H1 (cell line): ENCODE data around the gene NELFCD. TPM values are rescaled to one million over a fixed set of nuclear protein-coding genes. Genes with fewer than 3 reads are reported as not detected.

Experiments
- ATF3 ChIP-seq: IDR thresholded peaks from 2 replicates; pipeline ENCODE4 v1.6.1; 2011; ENCODE audit warnings: low read depth, mild to moderate bottlenecking, low read length; ENCODE audit not compliant: insufficient read depth
- CBX5 ChIP-seq: fragments of 300-800, 300-1000 bp; sonication (generic); IDR thresholded peaks from 2 replicates; pipeline ENCODE4 v1.7.1; 2016; ENCODE audit warnings: antibody characterized with exemption, low read length, low read depth
- CHD7 ChIP-seq: fragments of 300-600 bp; sonication (generic); IDR thresholded peaks from 2 replicates; pipeline ENCODE4 v1.7.1; 2012; ENCODE audit warnings: low read length, moderate library complexity, mild to moderate bottlenecking, inconsistent platforms; ENCODE audit not compliant: insufficient replicate concordance
- CTBP2 ChIP-seq: IDR thresholded peaks from 2 replicates; pipeline ENCODE4 v1.7.0; 2011; ENCODE audit warnings: borderline replicate concordance, mild to moderate bottlenecking, moderate library complexity, mixed read lengths, low read length; ENCODE audit not compliant: insufficient read depth, insufficient read length
- CTCF ChIP-seq, 3 experiments: IDR thresholded peaks; 1 replicate in 2 of 3; 2 replicates in 1 of 3; pipeline versions ENCODE4 v1.5.1 to v1.6.1; 2011; ENCODE audit warnings: low read length in 3 of 3, mild to moderate bottlenecking in 3 of 3, inconsistent platforms in 2 of 3, low read depth in 1 of 3, moderate library complexity in 1 of 3; ENCODE audit not compliant: insufficient read depth in 1 of 3; ENCODE audit errors: control extremely low read depth in 1 of 3
- RFX5 ChIP-seq: IDR thresholded peaks from 2 replicates; pipeline ENCODE4 v1.6.1; 2011; ENCODE audit warnings: low read depth, low read length, improper control_type of control experiment, borderline replicate concordance
- SIRT6 ChIP-seq: IDR thresholded peaks from one replicate; pipeline ENCODE4 v1.7.1; 2012; ENCODE audit warnings: low read length, inconsistent platforms
- SIX5 ChIP-seq: IDR thresholded peaks from 2 replicates; pipeline ENCODE4 v1.6.1; 2011; ENCODE audit warnings: mild to moderate bottlenecking, low read depth, low read length
- SRF ChIP-seq: IDR thresholded peaks from 2 replicates; pipeline ENCODE4 v1.6.1; 2011; ENCODE audit warnings: mild to moderate bottlenecking, low read depth, low read length, moderate library complexity
- polyA plus RNA-seq, 7 experiments: library from polyadenylated mRNA; depleted of rRNA in 3 of 7; stranded (reverse) in 5 of 7; unstranded in 2 of 7; fragments of >200 nt in 5 of 7; fragments of 200-250 nt in 2 of 7; gene quantifications; 1 replicate in 5 of 7; 2 replicates in 1 of 7; 4 replicates in 1 of 7; pipeline versions ENCODE4 v1.2.1 to v1.2.3, GENCODE V29; 2011 to 2013; ENCODE audit warnings: missing spikeins in 2 of 7, mixed read lengths in 2 of 7
- total RNA-seq: library from RNA; stranded (reverse); fragmentation: NEBNext Ultra II Directional; extraction: Animal tissue kit (Norgen Biotek cat#: 25700); gene quantifications from 2 replicates; pipeline ENCODE4 v1.2.1, GENCODE V29; 2021

NELFCD gene
- total and polyA plus RNA-seq, 2 of the 8 experiments (the other 6 are each of a cell fraction or from before 2014, with no cell fraction given): 35.5 to 59.6 TPM

GRCh38 chr20:59043698-59044097, 62.6 kb downstream of the NELFCD start (continued):
- TF ChIP-seq CHD7 (no peak), CBX5 (no peak), CTBP2 (no peak), SIX5 (no peak), CTCF (IDR thresholded peaks at IDR 0.05; ENCODE audit: control extremely low read depth in 1 of 3, insufficient read depth in 1 of 3, low read depth in 1 of 3, low read length in 3 of 3) (no peak), SIRT6 (no peak), SRF (no peak), ATF3 (no peak), RFX5 (no peak)
